ENCODE data around the gene NDUFS8.
"Not testable (repeated sequence)": the region's sequence is repeated elsewhere in the genome, so short reads cannot be mapped to it uniquely, and the experiment has no call there.

Gene NDUFS8

DNA sequence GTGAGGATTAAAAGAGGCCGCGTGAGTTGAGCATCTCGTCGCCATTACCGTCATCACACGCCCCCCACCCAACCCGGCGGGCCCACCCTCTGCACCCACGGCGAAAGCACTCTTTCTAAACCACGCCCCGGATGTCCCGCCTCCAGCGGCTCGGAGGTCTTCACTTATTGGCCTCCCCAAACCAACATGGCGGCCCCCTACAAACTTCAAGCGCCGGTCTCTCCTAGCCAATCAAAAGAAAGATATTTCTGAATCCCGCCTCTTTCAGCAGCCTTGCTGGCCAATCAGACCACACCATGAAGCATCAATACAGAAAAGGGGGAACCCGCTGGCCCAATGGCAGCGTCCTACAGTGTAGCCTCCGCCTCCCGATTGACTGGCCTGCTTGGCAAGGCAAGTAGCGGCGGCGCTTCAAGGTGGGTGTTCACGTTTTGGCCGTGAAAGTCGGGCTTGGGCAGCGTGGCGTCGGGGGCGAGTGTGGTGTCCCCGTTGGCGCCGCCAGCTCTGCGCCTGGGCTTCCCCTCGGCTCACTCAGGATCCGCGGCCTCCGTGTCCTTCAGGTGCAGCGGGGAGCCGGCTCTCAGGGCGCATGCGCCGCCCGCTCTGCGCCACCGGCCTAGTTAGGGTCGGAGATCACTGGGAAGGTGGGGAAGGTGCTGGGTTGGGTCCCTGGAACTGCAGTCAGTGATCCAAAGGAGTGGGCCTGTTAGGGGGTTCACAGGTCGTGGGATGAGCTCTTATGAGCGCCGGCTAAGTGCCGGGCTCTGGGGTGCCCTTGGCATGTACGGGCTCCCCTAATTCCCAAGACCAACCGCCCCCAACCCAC, at the start of gene NDUFS8:
Gene NDUFS8, plus strand, starts transcription at position 364 of the 826 bp plus-strand sequence. CDS start 1,471 bp downstream, outside the sequence.
- in situ Hi-C loops (cut with HindIII; ENCODE audit: low sequenced_read_pairs) = no loop called here

DNA sequence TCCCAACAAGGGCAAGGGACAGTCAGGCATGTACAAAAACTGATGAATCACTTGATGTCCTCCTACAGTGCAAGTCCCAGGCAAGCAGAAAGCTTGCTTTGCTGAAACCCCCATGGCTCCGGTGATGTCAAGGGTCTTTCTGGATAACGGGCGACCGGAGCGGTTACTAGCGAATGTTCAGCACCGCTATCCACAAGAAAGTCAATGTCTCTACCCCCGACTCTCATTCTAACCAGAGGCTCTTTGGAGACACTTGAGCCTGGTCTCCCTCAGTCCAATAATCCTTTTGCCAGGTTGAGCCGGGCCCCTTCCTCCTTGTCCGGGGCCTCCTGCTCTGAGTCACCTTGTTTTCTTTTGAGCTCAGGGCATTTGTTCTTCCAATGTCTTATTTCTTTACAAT, 49.3 kb upstream of the NDUFS8 start:
- in situ Hi-C loops (cut with HindIII; ENCODE audit: low sequenced_read_pairs) = not testable (repeated sequence)

DNA sequence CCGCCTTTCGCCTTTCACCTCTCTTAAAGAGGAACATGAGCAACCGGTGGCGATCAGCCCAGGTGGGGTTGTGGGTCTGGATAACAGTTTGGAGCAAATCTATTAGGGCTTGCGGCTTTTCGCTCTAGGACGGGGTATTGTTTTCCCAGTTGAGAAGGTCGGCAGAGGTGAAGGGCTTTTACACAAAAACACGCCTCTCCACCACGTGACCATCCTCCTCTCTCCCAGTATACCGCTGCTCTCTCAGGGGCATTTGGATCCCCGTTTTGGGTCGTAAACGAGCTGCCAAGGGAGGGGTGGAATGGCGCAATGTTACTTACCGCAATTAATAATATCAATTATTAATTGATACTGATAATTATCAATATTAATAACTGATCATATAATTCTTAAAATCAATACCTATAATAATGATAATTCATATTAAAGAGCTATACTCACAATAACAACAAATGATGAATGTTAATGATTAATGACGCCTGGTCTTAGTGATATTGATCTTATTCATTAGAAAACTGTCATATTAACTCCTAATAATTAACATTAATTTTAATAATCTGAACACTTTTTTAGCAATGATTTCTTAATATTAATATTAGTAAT, 48.1 kb upstream of the NDUFS8 start:
- in situ Hi-C loops (cut with HindIII; ENCODE audit: low sequenced_read_pairs) = not testable (repeated sequence)

DNA sequence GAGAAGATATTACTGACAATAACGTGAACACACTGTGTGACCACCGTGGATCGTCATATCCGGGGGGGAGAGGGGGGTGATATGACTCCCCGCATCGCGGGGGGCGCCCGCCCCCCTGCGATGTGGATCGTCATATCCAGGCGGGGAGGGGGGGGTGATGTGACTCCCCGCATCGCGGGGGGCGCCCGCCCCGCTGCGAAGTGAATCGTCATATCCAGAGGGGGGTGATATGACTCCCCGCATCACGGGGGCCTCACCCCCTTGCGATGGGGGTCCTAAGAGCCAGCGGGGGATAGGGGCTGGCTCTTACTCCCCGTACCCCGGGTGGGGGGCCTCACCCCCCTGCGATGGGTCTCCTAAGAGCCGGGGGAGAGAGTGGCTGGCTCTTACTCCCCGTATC, 46.5 kb upstream of the NDUFS8 start:
- in situ Hi-C loops (cut with HindIII; ENCODE audit: low sequenced_read_pairs) = no loop called here

DNA sequence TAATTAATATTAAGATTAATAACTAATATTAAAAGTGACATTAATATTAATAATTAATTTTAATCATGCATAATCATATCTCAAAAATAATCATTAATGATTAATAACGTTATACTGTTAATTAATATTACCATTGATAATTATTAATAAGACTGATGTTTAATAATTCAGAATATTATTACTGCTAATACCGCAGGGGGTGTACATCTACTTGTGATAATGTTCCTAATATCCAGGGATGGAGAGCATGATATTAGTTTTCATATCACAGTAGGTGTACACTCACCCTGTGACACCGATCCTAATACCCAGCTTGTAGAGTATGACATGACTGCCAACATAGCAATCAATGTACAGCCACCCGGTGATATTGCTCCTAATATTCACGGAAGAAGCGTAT, 45.2 kb upstream of the NDUFS8 start:
- in situ Hi-C loops (cut with HindIII; ENCODE audit: low sequenced_read_pairs) = not testable (repeated sequence)

DNA sequence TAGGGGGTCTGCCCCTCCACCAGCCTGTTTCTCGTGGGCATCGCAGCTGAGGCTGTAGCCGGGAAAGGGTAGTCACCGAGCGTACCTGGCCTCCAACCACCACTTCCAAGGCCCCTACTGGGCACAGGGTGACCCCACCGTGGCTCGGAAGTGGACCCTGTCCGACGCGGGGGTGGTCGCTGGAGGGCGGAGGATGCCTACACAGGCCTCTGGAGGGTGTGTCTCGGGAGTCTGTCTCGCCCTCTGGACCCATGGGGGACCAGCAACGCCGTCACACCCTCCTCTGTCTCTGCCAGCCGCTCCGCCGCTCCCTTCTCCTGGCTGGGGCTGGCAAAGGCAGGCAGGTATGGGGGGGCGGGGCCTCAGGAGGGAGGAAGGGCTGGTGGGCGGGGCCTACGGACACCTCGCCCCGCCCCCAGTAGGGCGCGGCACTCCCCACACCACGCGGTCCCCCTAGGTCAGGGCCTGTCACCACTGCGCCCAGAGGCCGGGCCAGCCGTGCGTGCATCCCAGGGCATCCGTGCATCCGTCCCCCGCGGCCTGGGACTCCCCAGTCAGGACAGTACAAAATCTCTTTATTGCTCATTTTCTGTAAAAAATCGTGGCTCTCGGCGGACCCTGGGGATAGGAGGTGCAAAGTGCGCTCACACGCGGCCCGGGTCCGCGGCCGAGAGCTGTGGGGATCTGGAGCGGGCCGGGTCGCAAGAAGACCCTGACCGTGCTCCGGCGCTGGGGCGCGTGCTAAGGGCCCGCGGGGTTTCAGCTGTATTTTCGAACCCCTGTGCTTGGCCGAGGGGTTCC, 39.7 kb upstream of the NDUFS8 start:
- in situ Hi-C loops (cut with HindIII; ENCODE audit: low sequenced_read_pairs) = not testable (repeated sequence)

DNA sequence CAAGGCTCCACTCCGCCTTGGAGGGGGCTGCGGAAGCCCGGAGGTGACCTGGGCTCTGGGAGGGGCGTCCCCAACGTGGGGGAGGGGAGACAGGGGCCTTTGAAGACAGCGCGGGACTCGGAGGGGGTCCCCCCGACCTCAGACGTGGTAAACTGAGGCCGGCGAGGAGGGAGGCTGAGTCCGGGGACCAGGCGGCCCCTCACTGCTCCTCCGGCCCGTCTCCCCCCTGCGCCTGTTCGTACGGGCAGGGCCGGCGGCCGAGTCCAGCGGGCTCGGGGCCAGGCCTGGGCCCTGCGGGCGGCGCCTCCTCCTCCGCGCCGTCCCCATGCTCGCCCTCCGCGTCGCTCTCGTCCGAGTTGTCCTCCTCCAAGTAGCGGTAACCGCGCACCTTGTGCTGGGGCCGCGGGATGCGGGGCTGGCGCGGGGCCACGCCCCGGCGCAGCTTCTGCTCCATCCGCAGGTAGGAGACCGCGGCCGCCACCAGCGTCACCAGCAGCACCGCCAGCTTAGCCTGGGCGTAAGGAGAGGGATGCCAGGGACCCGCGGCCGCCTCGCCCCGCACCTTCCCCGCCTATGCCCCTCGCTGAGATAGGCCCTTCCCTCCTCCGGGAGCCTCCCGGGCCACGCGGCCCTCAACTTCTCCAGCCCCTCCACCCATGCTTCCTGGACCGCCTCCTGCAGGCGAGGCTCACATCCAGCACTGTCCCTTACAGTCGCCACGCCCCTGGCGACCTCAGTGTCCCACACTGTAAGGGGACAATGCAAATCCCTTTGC, 38.9 kb upstream of the NDUFS8 start:
- in situ Hi-C loops (cut with HindIII; ENCODE audit: low sequenced_read_pairs) = not testable (repeated sequence)

DNA sequence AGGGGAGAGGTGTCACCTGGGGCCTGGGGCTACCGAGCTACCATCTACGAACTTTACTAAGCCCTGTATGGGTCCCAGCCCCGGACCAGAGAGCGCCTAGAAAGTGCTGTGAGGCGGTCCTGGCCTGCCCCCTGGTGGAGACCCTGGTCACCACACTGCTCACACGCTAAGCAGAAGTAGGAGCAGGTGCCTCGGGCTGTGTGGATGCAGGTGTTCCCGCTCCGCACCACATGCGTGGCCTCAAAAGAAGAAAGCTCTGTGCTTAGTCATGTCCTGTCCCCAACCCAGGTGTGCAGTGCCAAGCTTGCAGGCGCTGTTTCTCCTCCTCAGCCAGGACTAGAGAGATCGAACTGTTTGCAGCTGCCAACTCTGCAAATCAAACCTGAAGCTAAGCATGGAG, 36.7 kb upstream of the NDUFS8 start:
- in situ Hi-C loops (cut with HindIII; ENCODE audit: low sequenced_read_pairs) = not testable (repeated sequence)

DNA sequence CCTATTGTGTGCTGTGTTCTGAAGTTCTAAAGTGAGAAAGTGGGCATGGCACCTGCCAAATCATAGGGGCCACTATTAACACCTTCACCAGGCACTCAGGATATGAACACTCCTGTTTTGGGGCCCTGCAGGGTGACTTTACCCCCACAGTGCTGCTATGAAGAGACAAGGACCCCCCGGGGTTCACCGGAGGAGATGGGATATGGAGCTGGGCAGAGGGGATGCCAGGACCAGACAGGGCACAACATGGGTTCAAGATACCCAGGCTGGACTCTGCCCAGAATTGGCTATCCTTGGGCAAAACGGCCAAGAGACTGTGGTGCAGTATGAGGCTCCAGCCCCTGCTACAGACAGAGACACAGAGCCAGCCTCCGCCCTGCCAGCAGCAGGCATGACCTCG, 36.1 kb upstream of the NDUFS8 start:
- in situ Hi-C loops (cut with HindIII; ENCODE audit: low sequenced_read_pairs) = not testable (repeated sequence)

DNA sequence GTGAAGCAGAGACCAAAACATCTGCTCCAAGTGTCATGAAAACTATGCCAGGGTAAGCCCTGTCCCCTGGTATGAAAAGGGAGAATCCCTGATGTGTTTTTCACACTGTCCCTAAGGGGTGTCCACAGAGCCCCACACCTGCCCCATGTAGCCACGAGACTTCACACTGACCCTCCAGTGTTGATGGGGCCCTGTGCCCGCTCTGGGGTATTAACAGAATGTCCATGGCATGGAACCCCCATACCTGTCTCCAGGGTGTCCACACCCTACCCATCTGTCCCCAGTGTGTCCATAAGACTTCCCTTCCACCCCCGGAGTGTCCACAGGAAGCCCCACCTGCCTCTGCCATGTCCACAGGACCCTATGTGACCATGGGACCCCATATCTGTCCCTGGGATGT, 35.4 kb upstream of the NDUFS8 start:
- in situ Hi-C loops (cut with HindIII; ENCODE audit: low sequenced_read_pairs) = not testable (repeated sequence)

DNA sequence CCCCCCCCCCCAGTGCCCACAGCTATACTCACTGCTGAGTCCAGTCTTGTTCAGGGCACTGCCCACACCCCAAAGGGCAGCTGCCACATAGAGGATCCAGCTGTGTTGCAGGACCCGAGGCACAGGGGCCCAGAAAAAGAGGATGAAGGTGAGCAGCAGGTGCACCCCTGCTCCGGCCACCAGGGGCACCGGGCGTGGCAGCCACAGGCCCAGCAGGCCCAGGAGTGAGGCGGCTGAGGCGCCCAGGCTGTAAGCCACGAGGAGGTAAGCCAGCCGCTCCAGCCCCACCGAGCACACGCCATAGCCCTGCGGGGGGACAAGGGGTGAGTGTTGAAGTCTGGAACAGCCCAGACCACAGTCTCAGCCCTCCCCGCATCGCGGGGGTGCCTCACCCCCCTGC, 34.9 kb upstream of the NDUFS8 start:
- in situ Hi-C loops (cut with HindIII; ENCODE audit: low sequenced_read_pairs) = not testable (repeated sequence)

DNA sequence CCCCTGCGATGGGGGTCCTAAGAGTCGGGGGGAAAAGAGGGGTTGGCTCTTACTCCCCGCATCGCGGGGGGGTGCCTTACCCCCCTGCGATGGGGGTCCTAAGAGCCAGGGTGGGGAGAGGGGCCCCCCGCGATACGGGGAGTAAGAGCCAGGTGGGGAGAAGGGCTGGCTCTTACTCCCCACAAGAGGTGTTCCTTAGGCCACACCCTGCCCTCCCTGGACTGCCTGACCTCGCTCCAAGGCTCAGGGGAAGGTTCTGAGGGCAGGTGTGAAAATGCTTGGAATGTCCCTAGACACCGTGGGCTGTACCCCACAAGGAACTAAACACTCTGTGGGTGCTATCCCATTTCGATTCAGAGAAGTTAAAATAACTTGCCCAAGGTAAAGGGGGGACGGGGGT, 34.4 kb upstream of the NDUFS8 start:
- in situ Hi-C loops (cut with HindIII; ENCODE audit: low sequenced_read_pairs) = no loop called here

DNA sequence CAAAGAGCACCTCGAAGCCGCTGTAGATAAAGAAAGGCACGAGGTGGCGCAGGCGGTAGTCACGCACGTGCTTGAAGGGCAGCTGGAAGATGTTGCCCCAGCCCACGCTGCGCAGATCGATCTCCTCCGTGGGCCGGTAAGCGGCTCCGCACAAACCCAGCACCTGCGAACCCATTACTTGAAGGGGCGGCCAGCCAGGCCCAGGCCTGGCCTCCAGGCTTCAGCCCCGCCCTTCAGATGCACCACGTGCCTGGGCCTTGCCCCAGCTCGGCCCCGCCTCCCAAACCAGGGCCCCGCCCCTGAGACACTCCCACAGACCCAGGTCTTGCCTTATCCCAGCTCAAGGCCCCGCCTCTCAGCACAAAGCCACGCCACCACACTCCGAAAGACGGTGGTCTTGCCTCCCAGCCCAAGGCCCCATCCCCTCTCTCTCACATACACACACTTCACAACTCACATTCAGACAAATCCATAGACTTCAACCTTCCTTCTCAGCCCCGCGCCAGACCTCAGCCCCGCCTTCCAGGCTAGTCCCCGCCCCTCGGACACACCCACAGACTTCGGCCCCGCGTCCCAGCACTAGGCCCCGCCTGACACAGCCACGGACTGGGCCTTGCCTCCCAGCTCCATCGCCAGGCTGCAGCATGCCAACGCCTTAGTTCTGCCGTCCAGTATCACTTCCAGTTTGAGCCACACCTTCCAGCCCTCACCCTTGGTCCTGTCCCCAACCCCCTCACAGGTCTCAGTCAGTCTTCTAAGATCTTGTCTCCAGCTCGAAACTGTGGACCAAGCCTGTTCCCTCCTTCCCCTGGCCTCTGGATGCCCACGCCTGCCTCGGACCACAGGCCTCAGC, 33.6 kb upstream of the NDUFS8 start:
- in situ Hi-C loops (cut with HindIII; ENCODE audit: low sequenced_read_pairs) = no loop called here

DNA sequence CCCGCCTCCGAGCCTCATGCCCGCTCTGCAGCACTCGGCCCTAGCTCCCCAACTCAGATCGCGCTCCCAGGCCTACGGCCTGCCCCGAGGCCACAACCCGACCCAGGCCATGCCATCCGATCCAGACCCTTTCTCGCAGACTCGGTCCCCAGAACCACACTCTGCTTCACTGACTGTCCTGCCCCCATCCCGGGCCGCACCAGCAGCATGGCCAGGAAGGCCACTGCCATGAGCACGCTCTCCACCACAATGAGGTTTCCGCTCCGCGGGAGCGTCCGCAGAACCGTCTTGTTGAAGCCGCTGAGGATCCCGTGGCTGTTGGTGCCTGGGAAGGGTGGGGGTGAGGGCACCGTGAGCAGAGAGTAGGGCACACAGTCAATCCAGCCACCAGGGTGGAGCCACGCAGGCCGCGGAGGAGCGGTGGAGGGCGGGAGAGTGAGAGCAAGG, 33.0 kb upstream of the NDUFS8 start:
- in situ Hi-C loops (cut with HindIII; ENCODE audit: low sequenced_read_pairs) = no loop called here

DNA sequence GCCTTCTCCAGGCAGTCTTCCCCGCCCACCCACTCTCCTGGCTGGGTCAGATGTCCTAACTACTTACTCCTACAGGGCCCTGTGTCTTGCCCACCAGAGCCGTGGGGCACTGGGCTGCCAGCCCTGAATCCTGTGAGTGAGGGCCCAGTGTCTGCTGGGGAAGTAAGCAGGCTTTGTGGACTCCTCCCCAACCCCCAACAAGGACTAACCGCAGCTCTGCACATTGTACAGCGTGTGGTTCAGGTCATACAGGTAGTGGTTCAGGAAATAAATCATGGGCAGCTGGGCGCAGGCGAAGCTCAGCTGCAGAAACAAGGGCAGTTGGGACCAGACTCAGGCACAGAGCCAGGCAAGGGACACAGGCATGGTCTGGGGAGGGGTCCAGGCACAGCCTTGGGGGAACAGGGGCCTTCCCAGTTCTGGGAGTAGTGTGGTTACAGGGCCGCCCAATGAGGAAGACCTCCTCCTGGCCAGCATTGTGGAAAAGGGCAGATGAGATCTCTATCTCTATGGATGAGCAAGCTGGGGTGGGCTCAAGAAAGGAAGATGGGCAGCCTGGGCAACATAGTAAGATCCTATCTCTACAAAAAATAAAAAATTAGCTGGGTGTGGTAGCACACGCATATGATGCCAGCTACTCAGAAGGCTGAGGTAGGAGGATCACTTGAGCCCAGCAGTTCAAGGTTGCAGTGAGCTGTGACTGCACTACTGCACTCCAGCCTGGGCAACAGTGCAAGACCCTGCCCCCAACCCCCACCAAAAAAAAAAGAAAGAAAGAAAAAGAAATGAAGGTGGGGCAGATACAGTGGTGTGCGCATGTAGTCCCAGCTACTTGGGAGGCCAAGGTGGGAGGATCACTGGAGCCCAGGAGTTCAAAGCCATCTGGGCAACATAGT, 32.1 kb upstream of the NDUFS8 start:
- in situ Hi-C loops (cut with HindIII; ENCODE audit: low sequenced_read_pairs) = no loop called here

DNA sequence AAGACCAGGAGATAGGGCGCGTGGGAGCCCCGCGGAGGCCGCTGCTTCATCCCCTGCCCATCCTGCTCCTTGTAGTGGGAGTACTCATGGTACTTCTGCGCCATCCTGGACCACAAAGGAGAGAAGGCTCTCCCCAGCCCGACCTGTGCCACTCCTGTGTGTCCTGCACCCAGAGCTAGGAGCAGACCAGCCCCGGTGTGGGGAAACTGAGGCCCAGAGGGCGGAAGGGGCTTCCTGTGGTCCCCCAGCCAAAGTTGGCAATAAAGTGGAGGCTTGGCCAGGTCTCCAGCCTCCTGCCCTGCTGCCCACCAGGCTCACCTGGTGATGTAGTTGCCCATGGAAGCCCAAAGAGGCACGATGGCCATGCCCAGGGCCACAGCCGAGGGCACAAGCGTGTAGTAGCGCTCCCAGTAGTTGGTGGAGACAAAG, 31.3 kb upstream of the NDUFS8 start:
- in situ Hi-C loops (cut with HindIII; ENCODE audit: low sequenced_read_pairs) = no loop called here

DNA sequence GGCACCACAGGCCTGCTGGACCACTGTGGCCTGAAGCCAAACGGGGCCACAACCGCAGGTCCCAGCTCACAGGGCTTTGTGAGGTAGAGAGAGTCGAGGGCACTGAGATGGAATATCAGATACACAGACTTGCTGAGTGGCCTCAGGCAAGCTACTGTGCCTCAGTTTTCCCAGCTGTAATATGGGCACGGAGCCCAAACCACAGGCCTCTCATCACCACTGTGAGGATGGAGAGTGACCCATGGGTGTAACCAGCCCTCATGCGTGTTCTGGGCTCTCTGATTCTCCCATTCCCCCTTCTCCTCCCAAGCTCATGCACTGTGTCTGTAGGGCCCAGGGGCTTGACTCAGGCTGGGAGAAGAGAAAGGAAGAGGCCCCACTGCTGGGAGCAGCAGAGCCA, 30.8 kb upstream of the NDUFS8 start:
- in situ Hi-C loops (cut with HindIII; ENCODE audit: low sequenced_read_pairs) = no loop called here

DNA sequence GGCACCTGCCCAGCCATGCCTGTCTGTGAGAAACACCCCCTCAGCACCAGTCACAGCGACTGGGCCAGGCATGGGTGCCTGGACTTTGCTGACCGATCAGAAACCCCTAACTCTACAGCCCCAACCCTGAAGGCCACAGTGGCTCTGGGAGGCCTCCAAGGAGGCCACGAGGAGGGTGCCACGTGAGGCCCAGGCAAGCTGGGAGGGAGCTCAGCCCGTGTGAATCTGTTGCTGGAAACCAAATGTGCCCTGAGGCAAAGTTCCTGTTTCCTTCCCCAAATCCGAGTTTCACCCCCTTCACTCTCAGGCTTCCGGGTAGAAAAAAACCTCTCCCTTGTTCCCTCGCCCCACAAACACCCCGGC, 27.9 kb upstream of the NDUFS8 start:
- in situ Hi-C loops (cut with HindIII; ENCODE audit: low sequenced_read_pairs) = no loop called here
